ENCODE measurements around the gene C1orf21.

C1orf21 gene

GRCh38 chr1:184429335-184429734 lies 42.5 kb downstream of the C1orf21 start:
- no peak for FAIRE-seq
- TF ChIP-seq TAF1 (IDR thresholded peaks at IDR 0.05; ENCODE audit: borderline replicate concordance, low read depth, low read length) (no peak), POLR2A (IDR thresholded peaks at IDR 0.05; ENCODE audit: low read depth, low read length) (no peak), POLR2AphosphoS5 (IDR thresholded peaks at IDR 0.05; ENCODE audit: low read depth, low read length) (no peak)
- DNase-seq (ENCODE audit: insufficient read length) = no peak

- no peak for FAIRE-seq
- DNase-seq (ENCODE audit: insufficient read length) = no peak
- TF ChIP-seq POLR2AphosphoS5 (IDR thresholded peaks at IDR 0.05; ENCODE audit: low read depth, low read length) (no peak), TAF1 (IDR thresholded peaks at IDR 0.05; ENCODE audit: borderline replicate concordance, low read depth, low read length) (no peak), POLR2A (IDR thresholded peaks at IDR 0.05; ENCODE audit: low read depth, low read length) (no peak)
Observed at GRCh38 chr1:184433956-184434502, 47.2 kb downstream of the C1orf21 start.

GRCh38 chr1:184437291-184437690 lies 50.5 kb downstream of the C1orf21 start:
- TF ChIP-seq POLR2A (IDR thresholded peaks at IDR 0.05; ENCODE audit: low read depth, low read length) (no peak), TAF1 (IDR thresholded peaks at IDR 0.05; ENCODE audit: borderline replicate concordance, low read depth, low read length) (no peak), POLR2AphosphoS5 (IDR thresholded peaks at IDR 0.05; ENCODE audit: low read depth, low read length) (no peak)
- no peak for FAIRE-seq
- no peak for DNase-seq (ENCODE audit: insufficient read length)

GRCh38 chr1:184438363-184438762 lies 51.5 kb downstream of the C1orf21 start:
- DNase-seq (ENCODE audit: insufficient read length) = no peak
- TF ChIP-seq POLR2AphosphoS5 (IDR thresholded peaks at IDR 0.05; ENCODE audit: low read depth, low read length) (no peak), POLR2A (IDR thresholded peaks at IDR 0.05; ENCODE audit: low read depth, low read length) (no peak), TAF1 (IDR thresholded peaks at IDR 0.05; ENCODE audit: borderline replicate concordance, low read depth, low read length) (no peak)
- no peak for FAIRE-seq

GRCh38 chr1:184442260-184442659 lies 55.4 kb downstream of the C1orf21 start:
- FAIRE-seq = peak; percentile 5
- TF ChIP-seq TAF1 (IDR thresholded peaks at IDR 0.05; ENCODE audit: borderline replicate concordance, low read depth, low read length) = no peak
- TF ChIP-seq POLR2A (IDR thresholded peaks at IDR 0.05; ENCODE audit: low read depth, low read length) = no peak
- TF ChIP-seq POLR2AphosphoS5 (IDR thresholded peaks at IDR 0.05; ENCODE audit: low read depth, low read length) = no peak
- DNase-seq (ENCODE audit: insufficient read length) = no peak

GRCh38 chr1:184443201-184443600 lies 56.4 kb downstream of the C1orf21 start:
- TF ChIP-seq POLR2AphosphoS5 (IDR thresholded peaks at IDR 0.05; ENCODE audit: low read depth, low read length) (no peak), POLR2A (IDR thresholded peaks at IDR 0.05; ENCODE audit: low read depth, low read length) (no peak), TAF1 (IDR thresholded peaks at IDR 0.05; ENCODE audit: borderline replicate concordance, low read depth, low read length) (no peak)
- DNase-seq (ENCODE audit: insufficient read length) (no peak), FAIRE-seq (no peak)

GRCh38 chr1:184443624-184444023 lies 56.8 kb downstream of the C1orf21 start:
- TF ChIP-seq POLR2AphosphoS5 (IDR thresholded peaks at IDR 0.05; ENCODE audit: low read depth, low read length) = no peak
- no peak for FAIRE-seq
- DNase-seq (ENCODE audit: insufficient read length) = no peak

- no peak for TF ChIP-seq POLR2A (IDR thresholded peaks at IDR 0.05; ENCODE audit: low read depth, low read length)
- TF ChIP-seq POLR2AphosphoS5 (IDR thresholded peaks at IDR 0.05; ENCODE audit: low read depth, low read length) = no peak
- no peak for TF ChIP-seq TAF1 (IDR thresholded peaks at IDR 0.05; ENCODE audit: borderline replicate concordance, low read depth, low read length)
- no peak for DNase-seq (ENCODE audit: insufficient read length)
- FAIRE-seq = no peak
Observed at GRCh38 chr1:184445997-184446396, 59.2 kb downstream of the C1orf21 start.

GRCh38 chr1:184447651-184448185 lies 60.9 kb downstream of the C1orf21 start:
- DNase-seq (ENCODE audit: insufficient read length) = no peak
- no peak for TF ChIP-seq POLR2A (IDR thresholded peaks at IDR 0.05; ENCODE audit: low read depth, low read length)
- TF ChIP-seq TAF1 (IDR thresholded peaks at IDR 0.05; ENCODE audit: borderline replicate concordance, low read depth, low read length) = no peak
- TF ChIP-seq POLR2AphosphoS5 (IDR thresholded peaks at IDR 0.05; ENCODE audit: low read depth, low read length) = no peak
- no peak for FAIRE-seq

- TF ChIP-seq POLR2A (IDR thresholded peaks at IDR 0.05; ENCODE audit: low read depth, low read length) (no peak), TAF1 (IDR thresholded peaks at IDR 0.05; ENCODE audit: borderline replicate concordance, low read depth, low read length) (no peak), POLR2AphosphoS5 (IDR thresholded peaks at IDR 0.05; ENCODE audit: low read depth, low read length) (no peak)
- no peak for DNase-seq (ENCODE audit: insufficient read length)
- FAIRE-seq = no peak
Observed at GRCh38 chr1:184449916-184450315, 63.1 kb downstream of the C1orf21 start.

GRCh38 chr1:184455786-184456185 lies 69.0 kb downstream of the C1orf21 start:
- TF ChIP-seq TAF1 (IDR thresholded peaks at IDR 0.05; ENCODE audit: borderline replicate concordance, low read depth, low read length) (no peak), POLR2AphosphoS5 (IDR thresholded peaks at IDR 0.05; ENCODE audit: low read depth, low read length) (no peak), POLR2A (IDR thresholded peaks at IDR 0.05; ENCODE audit: low read depth, low read length) (no peak)
- DNase-seq (ENCODE audit: insufficient read length) (no peak), FAIRE-seq (peak; percentile 53)

GRCh38 chr1:184456189-184456588 lies 69.4 kb downstream of the C1orf21 start:
- DNase-seq (ENCODE audit: insufficient read length) (no peak), FAIRE-seq (no peak)
- TF ChIP-seq TAF1 (IDR thresholded peaks at IDR 0.05; ENCODE audit: borderline replicate concordance, low read depth, low read length) (no peak), POLR2A (IDR thresholded peaks at IDR 0.05; ENCODE audit: low read depth, low read length) (no peak), POLR2AphosphoS5 (IDR thresholded peaks at IDR 0.05; ENCODE audit: low read depth, low read length) (no peak)
